Measurements from ENCODE around the gene NUF2.
"Not testable (repeated sequence)": the region's sequence is repeated elsewhere in the genome, so short reads cannot be mapped to it uniquely, and the experiment has no call there.

NUF2 gene

DNA sequence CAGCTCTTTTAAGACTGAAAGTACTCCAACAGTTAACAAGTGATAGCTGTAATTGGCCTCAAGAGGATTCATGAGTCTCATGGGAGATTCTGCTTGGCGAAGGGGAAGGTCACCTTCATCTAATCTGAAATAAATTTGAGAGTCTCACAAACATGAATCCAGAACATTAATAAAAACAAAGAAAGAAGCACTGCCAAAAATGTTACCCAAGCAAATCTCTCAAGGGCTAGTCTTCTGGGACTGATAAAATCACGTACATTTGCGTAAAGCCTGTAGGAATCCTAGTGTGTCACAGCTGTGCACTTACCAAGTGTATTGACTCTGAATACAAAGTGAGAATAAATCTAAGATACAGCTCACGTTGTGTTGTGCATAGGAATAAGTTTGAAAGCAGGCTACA, 21.2 kb upstream of the NUF2 start:
- H3K36me3 ChIP-seq (ENCODE audit: insufficient read depth, low read length): peaks cover 24% of the 10 kb centered on the region
- H3K4me3 ChIP-seq (ENCODE audit: low read length): no peak overlapping the region
- no peak overlapping the region for H2AFZ ChIP-seq (ENCODE audit: low read depth, low read length)
- H3K27me3 ChIP-seq (ENCODE audit: insufficient read depth, low read length): no peaks in the 10 kb centered on the region
- no peaks in the 10 kb centered on the region for H3K4me1 ChIP-seq (ENCODE audit: insufficient read depth, low read length)
- peaks cover 2% of the 10 kb centered on the region for H3K9me3 ChIP-seq (ENCODE audit: low read length)

- Histone ChIP-seq H3K4me1 (ENCODE audit: insufficient read depth, low read length) (no peaks in the 10 kb centered on the region), H3K36me3 (ENCODE audit: insufficient read depth, low read length) (peaks cover 24% of the 10 kb centered on the region), H3K9me3 (ENCODE audit: low read length) (peaks cover 2% of the 10 kb centered on the region), H3K27me3 (ENCODE audit: insufficient read depth, low read length) (no peaks in the 10 kb centered on the region), H2AFZ (ENCODE audit: low read depth, low read length) (no peak overlapping the region), H3K4me3 (ENCODE audit: low read length) (no peak overlapping the region)
Observed at GRCh38 chr1:163303561-163303960, 18.2 kb upstream of the NUF2 start.

DNA sequence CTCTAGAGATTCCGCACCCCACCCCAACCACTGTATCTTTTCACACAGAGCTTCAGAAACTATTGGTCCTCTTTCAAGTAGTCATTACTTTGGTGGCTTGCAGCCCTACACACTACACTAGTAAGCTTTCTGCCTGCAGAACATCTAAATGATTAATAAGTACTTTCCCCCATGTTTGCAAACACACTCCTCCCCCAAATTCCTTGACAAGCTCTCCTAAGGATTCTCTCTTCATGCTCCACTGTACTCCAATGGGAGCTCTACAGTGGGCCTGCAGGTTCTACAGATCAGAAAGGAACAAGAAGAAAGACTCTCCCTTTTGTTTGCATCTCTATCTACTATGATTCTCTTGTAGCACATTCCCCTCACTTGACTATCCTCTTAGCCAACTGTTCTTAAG, 16.3 kb upstream of the NUF2 start:
- H3K36me3 ChIP-seq (ENCODE audit: insufficient read depth, low read length): peaks cover 18% of the 10 kb centered on the region
- H3K4me3 ChIP-seq (ENCODE audit: low read length): no peak overlapping the region
- no peaks in the 10 kb centered on the region for H3K4me1 ChIP-seq (ENCODE audit: insufficient read depth, low read length)
- H3K9me3 ChIP-seq (ENCODE audit: low read length): peaks cover 2% of the 10 kb centered on the region
- no peak overlapping the region for H2AFZ ChIP-seq (ENCODE audit: low read depth, low read length)
- H3K27me3 ChIP-seq (ENCODE audit: insufficient read depth, low read length): no peaks in the 10 kb centered on the region

DNA sequence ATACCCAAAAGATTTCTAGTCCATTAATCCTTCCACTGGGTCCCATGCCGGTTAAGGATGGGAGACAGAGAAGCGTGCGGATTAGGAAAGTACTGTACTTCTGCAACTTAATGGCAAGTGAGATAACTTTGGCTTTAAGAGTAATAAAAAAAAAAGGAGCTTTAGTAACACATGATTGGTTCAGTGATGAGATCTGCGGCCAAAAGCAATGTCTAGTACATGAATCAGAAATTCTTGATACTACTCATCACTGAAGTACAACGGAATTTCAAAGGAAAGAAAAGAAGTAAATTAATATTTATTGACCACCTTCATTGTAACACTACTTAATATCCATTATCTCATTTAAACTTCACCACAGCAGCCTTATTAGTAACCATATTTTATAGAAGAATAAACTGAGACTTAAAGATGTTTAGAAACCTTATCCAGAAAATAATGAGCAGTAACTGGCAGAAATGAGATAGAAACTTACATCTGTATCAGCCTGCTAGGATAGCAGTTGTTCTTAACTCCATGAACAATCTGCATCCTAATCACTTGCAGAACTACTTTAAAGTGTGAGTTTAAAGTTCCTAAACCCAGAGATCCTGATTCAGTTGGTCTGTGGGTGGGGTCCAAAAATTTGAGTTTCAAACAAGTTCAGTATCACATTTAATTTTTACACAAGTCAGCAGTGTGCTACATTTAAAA, 14.1 kb upstream of the NUF2 start:
- no peaks in the 10 kb centered on the region for H3K27me3 ChIP-seq (ENCODE audit: insufficient read depth, low read length)
- H3K4me1 ChIP-seq (ENCODE audit: insufficient read depth, low read length): no peaks in the 10 kb centered on the region
- H3K9me3 ChIP-seq (ENCODE audit: low read length): peaks cover 2% of the 10 kb centered on the region
- H3K36me3 ChIP-seq (ENCODE audit: insufficient read depth, low read length): peaks cover 15% of the 10 kb centered on the region
- no peak overlapping the region for H3K4me3 ChIP-seq (ENCODE audit: low read length)
- no peak overlapping the region for H2AFZ ChIP-seq (ENCODE audit: low read depth, low read length)

DNA sequence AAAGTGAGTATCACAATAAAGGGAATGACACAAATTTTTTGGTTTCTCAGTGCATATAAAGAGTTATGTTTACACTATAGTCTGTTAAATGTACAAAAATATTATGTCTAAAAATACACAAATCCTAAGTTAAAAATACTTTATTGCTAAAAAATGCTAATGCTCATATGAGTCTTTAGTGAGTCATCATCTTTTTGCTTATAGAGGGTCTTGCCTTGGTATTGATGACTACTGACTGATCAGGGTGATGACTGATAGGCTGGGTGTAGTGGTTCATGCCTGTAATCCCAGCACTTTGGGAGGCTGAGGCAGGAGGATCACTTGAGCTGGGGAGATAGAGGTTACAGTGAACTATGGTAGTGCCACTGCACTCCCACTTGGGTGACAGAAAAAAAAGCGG, 12.9 kb upstream of the NUF2 start:
- Histone ChIP-seq H3K27me3 (ENCODE audit: insufficient read depth, low read length) (no peaks in the 10 kb centered on the region), H2AFZ (ENCODE audit: low read depth, low read length) (no peak overlapping the region), H3K4me1 (ENCODE audit: insufficient read depth, low read length) (no peaks in the 10 kb centered on the region), H3K36me3 (ENCODE audit: insufficient read depth, low read length) (peaks cover 8% of the 10 kb centered on the region), H3K4me3 (ENCODE audit: low read length) (no peak overlapping the region), H3K9me3 (ENCODE audit: low read length) (peaks cover under 1% of the 10 kb centered on the region)

GRCh38 chr1:163315773-163316374, 5.9 kb upstream of the NUF2 start:
- Histone ChIP-seq H3K4me1 (ENCODE audit: insufficient read depth, low read length) (peaks cover 6% of the 10 kb centered on the region), H2AFZ (ENCODE audit: low read depth, low read length) (no peak overlapping the region), H3K4me3 (ENCODE audit: low read length) (no peak overlapping the region), H3K9me3 (ENCODE audit: low read length) (no peaks in the 10 kb centered on the region), H3K27me3 (ENCODE audit: insufficient read depth, low read length) (no peaks in the 10 kb centered on the region), H3K36me3 (ENCODE audit: insufficient read depth, low read length) (peaks cover 13% of the 10 kb centered on the region)

DNA sequence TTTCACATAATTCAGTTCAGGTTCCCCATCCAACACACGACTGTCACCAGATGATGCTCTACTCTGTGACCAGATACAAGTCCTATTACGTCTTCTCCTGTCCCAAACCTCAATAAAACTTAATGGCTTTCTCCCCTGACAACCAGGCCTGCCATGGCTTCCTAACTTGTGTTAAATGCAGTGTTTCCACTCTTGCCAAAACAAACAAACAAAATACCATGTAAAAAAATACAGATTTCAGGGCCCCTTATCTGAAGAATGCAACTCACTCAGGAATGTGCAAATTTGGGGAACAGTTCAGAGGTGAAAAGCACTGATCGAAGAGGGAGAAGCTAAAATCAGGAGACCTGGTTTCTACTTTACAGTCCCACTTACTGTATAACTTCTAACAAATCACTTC, 863 bp upstream of the NUF2 start:
- Histone ChIP-seq H3K4me1 (ENCODE audit: insufficient read depth, low read length) (peaks cover 15% of the 10 kb centered on the region), H3K4me3 (ENCODE audit: low read length) (peak overlapping the region; percentile 83), H2AFZ (ENCODE audit: low read depth, low read length) (peak overlapping the region; percentile 42), H3K27me3 (ENCODE audit: insufficient read depth, low read length) (no peaks in the 10 kb centered on the region), H3K36me3 (ENCODE audit: insufficient read depth, low read length) (peaks cover 9% of the 10 kb centered on the region), H3K9me3 (ENCODE audit: low read length) (no peaks in the 10 kb centered on the region)

- not testable (repeated sequence) for H3K27me3 ChIP-seq (ENCODE audit: insufficient read depth, low read length); H3K9me3 ChIP-seq (ENCODE audit: low read length); H2AFZ ChIP-seq (ENCODE audit: low read depth, low read length)
- peak overlapping the region; percentile 83 for H3K4me3 ChIP-seq (ENCODE audit: low read length)
- H3K4me1 ChIP-seq (ENCODE audit: insufficient read depth, low read length): peaks cover 15% of the 10 kb centered on the region
- peaks cover 22% of the 10 kb centered on the region for H3K36me3 ChIP-seq (ENCODE audit: insufficient read depth, low read length)
Observed at GRCh38 chr1:163323339-163323738, 1.6 kb downstream of the NUF2 start.

DNA sequence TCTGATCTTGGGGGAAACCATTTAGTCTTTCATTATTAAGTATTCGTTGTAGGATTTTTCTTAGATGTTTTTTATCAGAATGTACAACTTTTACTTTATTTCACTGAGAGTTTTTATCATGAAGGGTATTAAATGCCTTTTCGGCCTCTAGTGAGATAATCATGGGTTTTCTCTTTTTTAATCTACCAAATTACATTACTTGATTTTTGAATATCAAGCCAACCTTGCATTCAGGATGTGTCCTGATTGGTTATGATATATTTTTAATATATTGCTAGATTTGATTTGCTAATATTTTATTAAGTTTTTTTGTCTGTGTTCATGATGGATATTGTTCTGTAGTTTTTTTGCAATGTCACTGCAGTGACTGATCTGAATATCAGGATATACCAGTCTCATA, 9.4 kb downstream of the NUF2 start:
- H3K9me3 ChIP-seq (ENCODE audit: low read length): no peaks in the 10 kb centered on the region

DNA sequence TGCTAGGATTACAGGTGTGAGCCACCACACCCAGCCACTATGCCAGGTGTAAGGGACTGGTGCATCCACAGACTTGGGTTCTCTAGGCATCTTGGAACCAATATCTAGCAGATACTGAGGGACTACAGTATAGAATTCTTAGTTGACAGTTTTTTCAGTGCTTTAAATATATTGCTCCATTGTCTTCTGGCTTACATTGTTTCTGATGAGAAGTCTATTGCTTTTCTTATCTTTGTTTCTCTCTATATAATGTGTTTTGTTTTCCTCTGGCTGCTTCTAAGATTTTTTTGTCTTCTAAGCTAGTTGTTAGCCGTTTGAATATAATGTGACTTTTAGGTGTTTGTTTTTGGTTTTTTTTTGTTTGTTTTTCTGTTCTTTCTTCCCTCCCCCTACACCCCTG, 13.5 kb downstream of the NUF2 start:
- Histone ChIP-seq H3K4me3 (ENCODE audit: low read length) (no peak overlapping the region), H3K36me3 (ENCODE audit: insufficient read depth, low read length) (peaks cover 41% of the 10 kb centered on the region), H3K4me1 (ENCODE audit: insufficient read depth, low read length) (no peaks in the 10 kb centered on the region), H2AFZ (ENCODE audit: low read depth, low read length) (no peak overlapping the region), H3K27me3 (ENCODE audit: insufficient read depth, low read length) (no peaks in the 10 kb centered on the region), H3K9me3 (ENCODE audit: low read length) (no peaks in the 10 kb centered on the region)

More for the DNA sequence above, 9.4 kb downstream of the NUF2 start:
- Histone ChIP-seq H3K27me3 (ENCODE audit: insufficient read depth, low read length) (no peaks in the 10 kb centered on the region), H3K36me3 (ENCODE audit: insufficient read depth, low read length) (peaks cover 41% of the 10 kb centered on the region), H3K4me1 (ENCODE audit: insufficient read depth, low read length) (no peaks in the 10 kb centered on the region), H2AFZ (ENCODE audit: low read depth, low read length) (no peak overlapping the region), H3K4me3 (ENCODE audit: low read length) (no peak overlapping the region)

DNA sequence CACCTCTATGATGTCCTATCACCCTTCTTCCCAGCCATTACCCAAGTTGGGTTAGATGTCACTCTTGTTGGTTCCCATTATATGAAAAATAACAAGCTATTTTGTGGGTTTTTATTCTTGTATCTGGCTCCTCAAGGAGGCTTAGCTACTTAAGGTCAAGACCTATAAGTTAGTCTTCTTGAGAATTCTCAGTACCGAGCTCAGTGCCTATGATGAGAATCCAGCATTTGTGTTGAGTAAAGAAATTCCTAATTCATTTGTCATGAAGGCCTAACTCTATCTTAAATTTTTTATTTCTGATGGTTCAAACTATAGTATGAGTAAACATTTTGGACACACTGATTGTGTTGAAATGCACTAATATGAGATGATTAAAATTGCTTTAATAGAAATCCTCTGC, 15.9 kb downstream of the NUF2 start:
- Histone ChIP-seq H3K36me3 (ENCODE audit: insufficient read depth, low read length) (peaks cover 47% of the 10 kb centered on the region), H3K9me3 (ENCODE audit: low read length) (no peaks in the 10 kb centered on the region)

GRCh38 chr1:163346326-163346870, 24.6 kb downstream of the NUF2 start:
- no peaks in the 10 kb centered on the region for H3K4me1 ChIP-seq (ENCODE audit: insufficient read depth, low read length)
- H3K27me3 ChIP-seq (ENCODE audit: insufficient read depth, low read length): no peaks in the 10 kb centered on the region
- no peak overlapping the region for H3K4me3 ChIP-seq (ENCODE audit: low read length)
- no peak overlapping the region for H2AFZ ChIP-seq (ENCODE audit: low read depth, low read length)
- H3K36me3 ChIP-seq (ENCODE audit: insufficient read depth, low read length): peaks cover 58% of the 10 kb centered on the region
- no peaks in the 10 kb centered on the region for H3K9me3 ChIP-seq (ENCODE audit: low read length)

More for the DNA sequence above, 15.9 kb downstream of the NUF2 start:
- Histone ChIP-seq H2AFZ (ENCODE audit: low read depth, low read length) (no peak overlapping the region), H3K4me3 (ENCODE audit: low read length) (no peak overlapping the region), H3K27me3 (ENCODE audit: insufficient read depth, low read length) (no peaks in the 10 kb centered on the region), H3K4me1 (ENCODE audit: insufficient read depth, low read length) (no peaks in the 10 kb centered on the region)

GRCh38 chr1:163347106-163347505, 25.4 kb downstream of the NUF2 start:
- H3K36me3 ChIP-seq (ENCODE audit: insufficient read depth, low read length): peaks cover 62% of the 10 kb centered on the region
- H3K27me3 ChIP-seq (ENCODE audit: insufficient read depth, low read length): no peaks in the 10 kb centered on the region
- no peak overlapping the region for H3K4me3 ChIP-seq (ENCODE audit: low read length)
- H3K9me3 ChIP-seq (ENCODE audit: low read length): no peaks in the 10 kb centered on the region
- no peaks in the 10 kb centered on the region for H3K4me1 ChIP-seq (ENCODE audit: insufficient read depth, low read length)
- H2AFZ ChIP-seq (ENCODE audit: low read depth, low read length): no peak overlapping the region
